Suprapubic skin (tissue), 4 donors: ENCODE measurements around the gene SYNGR2.

Experiments
- POLR2A ChIP-seq, 2 donors: fragments of 450-650 bp; IDR thresholded peaks; one replicate each; pipeline ENCODE4 v1.6.1; 2017; ENCODE audit warnings: antibody characterized with exemption in 2 of 2, mild to moderate bottlenecking in 2 of 2, moderate library complexity in 2 of 2
- POLR2AphosphoS5 ChIP-seq, 3 donors: sonication (generic); formaldehyde crosslinking; IDR thresholded peaks; one replicate each; pipeline ENCODE4 v1.6.1; 2017; ENCODE audit warnings: antibody characterized with exemption in 3 of 3
- TF ChIP-seq, protein P1 (sequence below), 2 donors: fragments of 200-600 bp in 1 of 2; fragments of 450-650 bp in 1 of 2; sonication (generic) in 1 of 2; IDR thresholded peaks; one replicate each; pipeline ENCODE4 v1.5.1; 2016 to 2019; ENCODE audit warnings: antibody characterized with exemption in 2 of 2, mild to moderate bottlenecking in 1 of 2, moderate library complexity in 1 of 2

DNA sequence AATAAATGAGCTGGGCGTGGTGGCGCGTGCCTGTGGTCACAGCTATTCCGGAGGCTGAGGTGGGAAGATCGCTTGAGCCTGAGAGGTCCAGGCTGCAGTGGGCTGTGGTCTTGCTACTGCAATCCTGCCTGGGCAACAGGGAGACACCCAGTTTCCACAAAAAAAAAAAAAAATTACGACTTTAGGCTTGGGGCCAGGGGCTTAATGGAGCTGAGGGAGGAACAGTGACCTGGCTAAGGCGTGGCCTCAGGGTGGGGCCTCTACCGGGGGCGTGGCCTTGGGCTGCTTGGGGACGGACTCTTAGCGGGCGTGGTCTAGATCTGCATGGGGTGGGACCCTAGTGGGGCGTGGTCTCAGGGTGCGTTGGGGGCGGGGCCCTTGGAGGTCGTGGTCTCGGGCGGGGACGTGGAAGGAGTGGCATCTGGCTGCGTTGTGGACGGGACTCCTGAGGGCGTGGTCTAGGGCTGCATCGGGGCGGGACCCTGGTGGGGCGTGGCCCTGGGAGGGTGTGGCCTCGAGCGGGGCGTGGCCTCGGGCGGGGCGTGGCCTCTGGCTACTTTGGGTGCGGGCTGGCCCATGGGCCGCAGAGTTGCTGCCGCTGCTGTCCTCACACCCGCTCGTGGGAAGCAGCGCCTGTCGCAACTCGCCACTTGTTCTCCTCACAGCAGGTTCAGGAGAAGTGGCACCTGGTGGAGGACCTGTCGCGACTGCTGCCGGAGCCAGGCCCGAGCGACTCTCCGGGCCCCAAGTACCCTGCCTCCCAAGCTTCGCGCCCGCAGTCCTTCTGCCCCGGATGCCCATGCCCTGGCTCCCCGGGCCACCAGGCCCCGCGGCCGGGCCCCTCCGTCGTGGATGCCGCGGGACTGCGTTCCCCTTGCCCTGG is 28.0 kb upstream of the SYNGR2 start:
- TF ChIP-seq, protein P1, sequence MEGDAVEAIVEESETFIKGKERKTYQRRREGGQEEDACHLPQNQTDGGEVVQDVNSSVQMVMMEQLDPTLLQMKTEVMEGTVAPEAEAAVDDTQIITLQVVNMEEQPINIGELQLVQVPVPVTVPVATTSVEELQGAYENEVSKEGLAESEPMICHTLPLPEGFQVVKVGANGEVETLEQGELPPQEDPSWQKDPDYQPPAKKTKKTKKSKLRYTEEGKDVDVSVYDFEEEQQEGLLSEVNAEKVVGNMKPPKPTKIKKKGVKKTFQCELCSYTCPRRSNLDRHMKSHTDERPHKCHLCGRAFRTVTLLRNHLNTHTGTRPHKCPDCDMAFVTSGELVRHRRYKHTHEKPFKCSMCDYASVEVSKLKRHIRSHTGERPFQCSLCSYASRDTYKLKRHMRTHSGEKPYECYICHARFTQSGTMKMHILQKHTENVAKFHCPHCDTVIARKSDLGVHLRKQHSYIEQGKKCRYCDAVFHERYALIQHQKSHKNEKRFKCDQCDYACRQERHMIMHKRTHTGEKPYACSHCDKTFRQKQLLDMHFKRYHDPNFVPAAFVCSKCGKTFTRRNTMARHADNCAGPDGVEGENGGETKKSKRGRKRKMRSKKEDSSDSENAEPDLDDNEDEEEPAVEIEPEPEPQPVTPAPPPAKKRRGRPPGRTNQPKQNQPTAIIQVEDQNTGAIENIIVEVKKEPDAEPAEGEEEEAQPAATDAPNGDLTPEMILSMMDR (IDR thresholded peaks at IDR 0.05): no peak
- TF ChIP-seq POLR2A (IDR thresholded peaks at IDR 0.05) (peak in 1 of 2 donors; percentile 33), POLR2AphosphoS5 (IDR thresholded peaks at IDR 0.05) (no peak)
